Posterior vena cava (tissue), 2 donors: ENCODE results near the gene MTA2. TPM values are rescaled to one million over a fixed set of nuclear protein-coding genes. Genes with fewer than 3 reads are reported as not detected.
"Not testable (repeated sequence)": the region's sequence is repeated elsewhere in the genome, so short reads cannot be mapped to it uniquely, and the experiment has no call there.

Source experiments
- DNase-seq: peaks from one replicate; pipeline ENCODE4 v3.0.0-alpha.2; 2020; ENCODE audit warnings: low spot score
- intact Hi-C, 2 donors: fragments of 100-400 bp; cut with DNase I; formaldehyde crosslinking; loops; one replicate each; pipeline versions ENCODE4 v1.14.1 to v1.14.2; 2022 to 2023
- total RNA-seq, 2 donors: library from RNA; stranded (reverse); fragmentation: NEBNext Ultra II Directional; extraction: Animal tissue kit (Norgen Biotek cat#: 25700); gene quantifications; one replicate each; pipeline ENCODE4 v1.2.1, GENCODE V29; 2021
- donor health status: DM: yes; HTN: yes; CAD: no.
- donor health status: DM: yes; HTN: yes; CAD: no.

The MTA2 gene
- total RNA-seq, 2 donors from 2014 or later, result 56.5 to 67.2 TPM

GRCh38 chr11:62599069-62599696 is 2.5 kb downstream of the MTA2 start:
- intact Hi-C loops, result no loop called here
- peak; percentile 98 for DNase-seq

- DNase-seq, result no peak
- intact Hi-C loops, result no loop called here
Measured at GRCh38 chr11:62595124-62595523, 6.5 kb downstream of the MTA2 start.

DNA sequence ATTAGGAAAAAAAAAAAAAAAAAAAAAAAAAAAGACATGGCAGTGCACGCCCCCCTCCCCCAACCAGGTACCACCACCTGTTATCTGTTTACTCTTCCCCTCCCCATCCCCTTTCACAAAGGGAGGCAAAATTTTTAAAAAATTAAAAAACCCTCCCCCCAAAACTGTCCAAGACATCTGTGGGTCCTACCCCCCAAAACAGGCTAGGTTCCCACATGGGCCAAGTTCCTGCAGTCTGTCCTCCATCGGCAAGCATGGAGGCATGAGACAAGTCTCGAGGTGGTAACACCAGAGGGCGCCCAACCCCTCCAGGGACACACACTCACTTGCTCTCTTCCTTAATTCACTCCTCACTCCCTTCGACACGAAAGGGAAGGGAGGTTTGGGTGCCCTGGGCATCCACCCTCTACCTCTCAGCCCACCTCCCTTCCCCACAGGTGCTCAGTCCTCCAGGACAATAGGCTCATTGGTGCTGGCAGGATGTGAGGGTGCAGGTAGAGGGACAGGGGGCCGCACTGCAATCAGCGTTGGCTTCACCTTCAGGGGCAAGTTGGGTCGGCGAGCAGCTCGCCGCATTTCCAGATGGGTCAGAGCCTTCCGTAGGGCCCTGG is 8.1 kb downstream of the MTA2 start:
- DNase-seq, result peak; percentile 92
- intact Hi-C loops, result no loop called here

GRCh38 chr11:62592989-62593421 is 8.7 kb downstream of the MTA2 start:
- DNase-seq, result no peak

GRCh38 chr11:62592146-62592815 is 9.4 kb downstream of the MTA2 start:
- intact Hi-C loops, result no loop called here
- DNase-seq, result no peak

More at GRCh38 chr11:62592989-62593421, 8.7 kb downstream of the MTA2 start:
- intact Hi-C loops, result no loop called here

GRCh38 chr11:62591448-62592145 is 10.1 kb downstream of the MTA2 start, which contains the start of gene TUT1:
TUT1 (minus strand) TSS chr11:62591523; CDS start chr11:62591485, 38 bp downstream.
- intact Hi-C loops, result loop anchor here in 1 of 2 donors (2.0 kb wide), 1 partner anchor 17 kb away; no protein-coding TSS in a partner anchor
- DNase-seq, result peak; percentile 98

- intact Hi-C loops, result no loop called here
- peak; percentile 26 for DNase-seq
Measured at GRCh38 chr11:62588966-62589637, 12.6 kb downstream of the MTA2 start.

GRCh38 chr11:62585356-62585755 is 16.3 kb downstream of the MTA2 start:
- peak; percentile 32 for DNase-seq
- intact Hi-C loops, result not testable (repeated sequence)

GRCh38 chr11:62581735-62582134 is 19.9 kb downstream of the MTA2 start:
- DNase-seq, intact Hi-C loops: not testable (repeated sequence)

GRCh38 chr11:62580959-62581715 is 20.5 kb downstream of the MTA2 start:
- peak; percentile 61 for DNase-seq
- intact Hi-C loops, result no loop called here

- no peak for DNase-seq
- intact Hi-C loops, result no loop called here
Measured at GRCh38 chr11:62579252-62579651, 22.4 kb downstream of the MTA2 start.

DNA sequence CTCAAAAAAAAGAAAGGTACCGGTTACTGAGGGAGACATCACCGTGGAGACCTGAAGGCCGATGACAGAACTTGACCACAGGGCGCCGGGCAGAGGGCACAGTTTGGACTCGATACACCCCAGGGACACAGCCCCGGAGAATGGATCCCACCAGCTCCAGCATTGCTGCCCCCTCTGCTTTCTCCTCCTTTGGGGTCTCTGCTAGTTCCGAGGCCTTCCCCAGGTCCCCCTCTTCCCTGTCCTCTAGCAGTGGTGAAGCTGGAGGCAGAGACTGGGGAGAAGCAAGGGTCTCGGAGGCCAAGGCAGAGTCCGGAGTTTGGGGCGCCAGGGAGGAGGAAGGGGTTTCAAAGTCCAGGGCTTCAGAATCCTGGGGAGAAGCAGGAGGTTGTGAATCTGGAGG is 23.1 kb downstream of the MTA2 start:
- intact Hi-C loops, result no loop called here
- peak; percentile 70 for DNase-seq

DNA sequence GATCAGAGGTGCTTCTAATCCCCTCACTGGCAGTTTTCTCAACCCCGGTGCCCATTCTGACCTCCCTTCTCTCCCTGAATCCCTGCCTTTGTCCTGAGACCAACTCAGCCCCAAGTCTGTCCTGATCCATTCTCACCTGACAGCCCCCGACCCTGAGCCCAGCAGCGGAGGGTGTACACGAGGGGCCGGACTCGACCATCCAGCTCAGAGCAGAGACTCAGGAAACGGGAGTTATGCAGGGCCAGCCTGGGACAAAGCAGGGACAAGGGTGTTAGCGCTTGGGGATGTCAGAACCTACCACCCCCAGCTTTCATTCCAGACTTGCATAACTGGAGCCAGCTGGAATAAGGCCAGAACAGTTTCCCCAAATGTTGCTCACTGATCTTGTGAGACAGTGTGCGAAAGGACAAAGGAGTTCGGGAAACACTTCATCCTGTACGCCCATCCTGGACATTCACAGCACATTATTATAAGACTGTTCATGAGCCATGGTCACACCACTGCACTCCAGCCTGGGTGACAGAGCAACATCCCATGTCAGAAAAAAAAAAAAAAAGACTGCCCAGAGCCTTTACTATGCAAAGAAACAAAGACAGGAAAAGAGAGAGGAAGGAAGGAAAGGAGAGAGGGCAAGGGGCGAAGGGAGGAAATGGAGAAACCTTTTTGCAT is 24.5 kb downstream of the MTA2 start:
- intact Hi-C loops, result no loop called here
- peak; percentile 65 for DNase-seq

- peak; percentile 78 for DNase-seq
- intact Hi-C loops, result loop anchor here in 1 of 2 donors (2.0 kb wide), 1 partner anchor 15 kb away; the partner anchor contains the start of gene TUT1
Measured at GRCh38 chr11:62575837-62576236, 25.8 kb downstream of the MTA2 start.

DNA sequence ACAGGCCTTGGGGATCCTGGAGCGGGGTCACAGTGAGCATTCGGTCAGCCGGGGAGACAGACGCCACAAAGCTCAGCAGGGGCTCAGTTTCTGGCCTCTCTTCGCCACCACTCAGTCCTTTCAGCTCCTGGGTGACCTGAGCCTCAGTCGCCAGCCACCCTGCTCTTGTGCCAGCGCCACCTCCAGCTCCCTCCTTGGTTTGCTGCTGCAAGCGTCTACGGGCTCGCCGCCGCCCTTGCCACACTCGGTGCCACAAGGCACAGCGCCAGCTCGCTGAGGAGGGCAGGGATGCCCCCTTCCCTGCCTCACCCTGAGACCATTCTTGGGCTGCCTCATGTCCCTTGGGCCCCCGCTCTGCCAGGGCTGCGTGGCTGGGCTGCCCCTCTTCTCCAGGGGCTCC is 26.5 kb downstream of the MTA2 start:
- DNase-seq, result peak; percentile 82

GRCh38 chr11:62574363-62575071 is 27.1 kb downstream of the MTA2 start:
- intact Hi-C loops, result loop anchor here in 1 of 2 donors (2.0 kb wide), 1 partner anchor 16 kb away; the partner anchor contains the start of gene TUT1

More for the DNA sequence above, 26.5 kb downstream of the MTA2 start:
- intact Hi-C loops, result loop anchor here in 1 of 2 donors (2.0 kb wide), 1 partner anchor 16 kb away; the partner anchor contains the start of gene TUT1

More at GRCh38 chr11:62574363-62575071, 27.1 kb downstream of the MTA2 start:
- peak; percentile 73 for DNase-seq
